HL-60 (cell line): ENCODE results near the gene NIPA2.

ENCODE experiments used
- DNase-seq, 2 experiments: peaks; one replicate each; pipeline ENCODE4 v3.0.0-alpha.2; 2010 to 2020; ENCODE audit warnings: low read depth in 1 of 2, low spot score in 1 of 2
- H3K27ac ChIP-seq: fragments of 250-450 bp; sonication (Bioruptor Pico); replicated peaks from 2 replicates; pipeline ENCODE4 v1.5.1; 2020; ENCODE audit warnings: mild to moderate bottlenecking, moderate library complexity
- H3K27me3 ChIP-seq: fragments of 250-450 bp; sonication (Bioruptor Pico); 2 replicates; pipeline ENCODE4 v1.5.1; 2021; ENCODE audit warnings: mild to moderate bottlenecking, moderate library complexity; ENCODE audit not compliant: insufficient read depth, poor library complexity, severe bottlenecking
- H3K4me3 ChIP-seq: replicated peaks from 2 replicates; pipeline ENCODE4 v1.5.1; 2011; ENCODE audit warnings: mild to moderate bottlenecking, control low read depth, low read length; ENCODE audit not compliant: insufficient read depth
- CTCF ChIP-seq: IDR thresholded peaks from one replicate; pipeline ENCODE4 v1.5.1; 2011; ENCODE audit warnings: low read length, control low read depth, inconsistent platforms; ENCODE audit not compliant: insufficient read depth
- GABPA ChIP-seq: IDR thresholded peaks from 2 replicates; pipeline ENCODE4 v1.6.1; 2012; ENCODE audit warnings: low read depth
- POLR2AphosphoS5 ChIP-seq: IDR thresholded peaks from 2 replicates; pipeline ENCODE4 v1.6.1; 2012; ENCODE audit warnings: low read depth
- REST ChIP-seq: IDR thresholded peaks from 2 replicates; pipeline ENCODE4 v1.6.1; 2012; ENCODE audit warnings: low read depth; ENCODE audit not compliant: insufficient replicate concordance
- SPI1 ChIP-seq: IDR thresholded peaks from 2 replicates; pipeline ENCODE4 v1.6.1; 2012; ENCODE audit warnings: low read depth, mild to moderate bottlenecking, borderline replicate concordance

Gene NIPA2

DNA sequence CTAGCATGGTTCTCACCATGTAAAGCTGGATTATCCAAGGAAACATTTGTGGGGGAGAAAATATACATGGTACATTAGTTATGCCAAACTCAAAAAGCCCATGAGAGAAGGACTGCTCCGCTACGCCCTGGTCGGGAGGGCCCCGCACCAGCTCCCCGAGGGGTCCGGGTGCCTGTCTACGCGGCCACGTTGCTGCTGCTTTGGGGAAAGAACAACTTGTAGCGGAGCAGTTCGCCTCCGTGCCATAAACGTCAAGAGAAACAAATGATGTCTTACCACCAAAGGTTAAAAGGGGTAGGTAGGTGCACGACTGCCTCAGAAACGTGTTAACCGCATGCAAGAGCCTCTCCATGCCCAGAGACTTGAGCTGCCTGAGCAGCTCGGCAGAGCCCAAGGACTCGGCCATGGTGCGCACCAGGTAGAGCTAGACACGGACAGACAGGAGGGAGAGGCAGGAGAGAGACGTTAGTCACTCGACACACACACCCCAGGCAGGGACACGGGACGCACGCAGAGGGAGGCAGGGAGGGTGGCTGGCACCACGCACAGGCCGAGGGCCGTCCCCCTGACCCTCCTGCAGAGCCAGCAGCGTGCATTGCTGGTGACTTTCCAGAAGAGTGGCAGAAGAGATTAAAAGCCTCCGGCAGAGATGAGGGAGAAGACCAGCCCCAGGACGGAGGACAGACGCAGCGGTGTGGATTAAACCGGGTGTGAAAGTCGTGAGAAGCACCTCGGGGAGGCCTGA lies 78.3 kb downstream of the NIPA2 start:
- DNase-seq, result no peak
- no peak overlapping the region for H3K4me3 ChIP-seq
- no peaks in the 10 kb centered on the region for H3K27me3 ChIP-seq
- H3K27ac ChIP-seq, result no peak overlapping the region
- no peak for TF ChIP-seq REST

DNA sequence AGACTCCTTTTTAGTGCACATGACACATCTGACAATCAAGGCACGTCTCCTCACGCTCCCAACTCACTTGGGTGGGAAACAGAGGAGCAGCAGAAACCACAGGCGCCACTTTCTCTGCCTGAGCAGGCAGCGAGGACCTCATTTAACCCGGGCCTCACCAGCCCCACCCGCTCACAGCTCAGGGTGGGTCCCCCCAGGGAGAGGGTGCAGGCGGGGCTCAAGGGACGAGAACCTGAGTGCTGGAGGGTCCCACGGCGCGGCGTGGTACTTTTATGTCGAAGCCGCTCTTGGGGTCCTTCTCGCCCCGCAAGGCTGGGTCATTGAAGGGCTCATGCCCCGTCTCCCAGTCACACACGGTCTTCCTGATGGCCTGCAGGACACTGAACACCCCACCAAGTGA lies 79.1 kb downstream of the NIPA2 start:
- Histone ChIP-seq H3K4me3 (no peak overlapping the region), H3K27me3 (no peaks in the 10 kb centered on the region), H3K27ac (no peak overlapping the region)
- TF ChIP-seq SPI1, result no peak
- no peak for TF ChIP-seq GABPA
- TF ChIP-seq POLR2AphosphoS5, result no peak
- TF ChIP-seq CTCF, result no peak
- no peak for TF ChIP-seq REST
- DNase-seq, result no peak
